PC-9 (cell line): ENCODE data around the gene ZDHHC11. TPM values are rescaled to one million over a fixed set of nuclear protein-coding genes. Genes with fewer than 3 reads are reported as not detected.
"Not testable (repeated sequence)": the region's sequence is repeated elsewhere in the genome, so short reads cannot be mapped to it uniquely, and the experiment has no call there.

Source experiments
- BruUV-seq: library from RNA; stranded (reverse); fragments of 400-500 nt; replicated peaks from 2 replicates; lab custom pipeline; 2021; lab: Mats Ljungman, UMichigan
- CTCF ChIA-PET: fragments of 300-600 bp; sonication (Branson Sonifier 250); formaldehyde crosslinking; loops from one replicate; lab custom pipeline; 2022; ENCODE audit warnings: antibody characterized with exemption; lab: Charles Lee
- POLR2A ChIA-PET: fragments of 300-600 bp; sonication (Branson Sonifier 250); formaldehyde crosslinking; loops from one replicate; lab custom pipeline; 2022; ENCODE audit warnings: antibody characterized with exemption; ENCODE audit not compliant: unreplicated experiment; lab: Charles Lee
- DNase-seq, 2 experiments: peaks; one replicate each; pipeline versions ENCODE4 v3.0.0 to v3.0.0-alpha.2; 2015 to 2022; ENCODE audit warnings: mixed read lengths in 1 of 2
- H2AFZ ChIP-seq: fragments of 200-600 bp; sonication (generic); 2 replicates; pipeline ENCODE4 v1.8.1; 2017; ENCODE audit warnings: antibody characterized with exemption
- H3F3A ChIP-seq: fragments of 200-600 bp; sonication (generic); 2 replicates; pipeline ENCODE4 v1.8.1; 2017; ENCODE audit warnings: antibody characterized with exemption, mild to moderate bottlenecking, low read depth; ENCODE audit not compliant: insufficient read depth
- H3K27ac ChIP-seq: fragments of 200-600 bp; sonication (generic); 2 replicates; pipeline ENCODE4 v1.6.1; 2016; ENCODE audit warnings: mixed run types
- H3K27me3 ChIP-seq: fragments of 200-600 bp; sonication (generic); 2 replicates; pipeline ENCODE4 v1.6.1; 2016; ENCODE audit warnings: low read depth, mixed run types; ENCODE audit not compliant: insufficient read depth
- H3K36me3 ChIP-seq: fragments of 200-600 bp; sonication (generic); 2 replicates; pipeline ENCODE4 v1.6.1; 2016; ENCODE audit warnings: low read depth, mixed run types
- H3K4me1 ChIP-seq: fragments of 200-600 bp; sonication (generic); replicated peaks from 2 replicates; pipeline ENCODE4 v1.6.1; 2016; ENCODE audit warnings: mixed run types; ENCODE audit not compliant: insufficient read depth
- H3K4me2 ChIP-seq: fragments of 200-600 bp; sonication (generic); 2 replicates; pipeline ENCODE4 v1.6.1; 2017; ENCODE audit warnings: mixed run types
- H3K4me3 ChIP-seq: fragments of 200-600 bp; sonication (generic); 2 replicates; pipeline ENCODE4 v1.6.1; 2016; ENCODE audit warnings: mixed run types
- H3K79me2 ChIP-seq: fragments of 200-600 bp; sonication (generic); 2 replicates; pipeline ENCODE4 v1.6.1; 2017; ENCODE audit warnings: low read depth, mixed run types
- H3K9me2 ChIP-seq: fragments of 200-600 bp; sonication (generic); 2 replicates; pipeline ENCODE4 v1.8.1; 2017; ENCODE audit warnings: mild to moderate bottlenecking; ENCODE audit not compliant: insufficient read depth
- H3K9me3 ChIP-seq: fragments of 200-600 bp; sonication (generic); 2 replicates; pipeline ENCODE4 v1.8.1; 2016; ENCODE audit warnings: low read depth; ENCODE audit not compliant: insufficient read depth
- H4K20me1 ChIP-seq: fragments of 200-600 bp; sonication (generic); 2 replicates; pipeline ENCODE4 v1.8.1; 2017; ENCODE audit not compliant: insufficient read depth
- intact Hi-C: fragments of 100-400 bp; cut with micrococcal nuclease; formaldehyde crosslinking; loops from one replicate; pipeline ENCODE4 v1.10.0; 2022; ENCODE audit not compliant: unreplicated experiment
- total RNA-seq: library from RNA; stranded (reverse); gene quantifications from 2 replicates; pipeline ENCODE4 v1.2.3, GENCODE V29; 2021

The ZDHHC11 gene
- total RNA-seq, 1 experiment from 2014 or later = 13.1 TPM

DNA sequence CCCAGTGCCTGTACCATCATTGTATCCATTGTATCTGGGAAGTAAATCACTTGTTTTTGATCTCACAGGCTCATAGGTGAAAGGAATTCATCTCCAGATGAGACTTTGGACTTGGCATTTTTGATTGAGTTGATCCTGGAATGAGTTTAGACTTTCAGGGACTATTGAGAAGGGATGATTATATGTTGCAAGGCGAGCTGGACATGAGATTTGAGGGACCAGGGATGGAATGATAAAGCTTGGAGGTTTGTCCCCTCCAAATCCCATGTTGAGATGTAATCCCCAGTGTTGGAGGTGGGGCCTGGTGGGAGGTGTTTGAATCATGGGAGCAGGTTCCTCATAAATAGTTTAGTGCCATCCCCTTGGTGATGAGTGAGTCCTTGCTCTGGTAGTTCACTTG lies 55.8 kb downstream of the ZDHHC11 start:
- BruUV-seq, H3K9me3 ChIP-seq, H3F3A ChIP-seq, H3K4me2 ChIP-seq, DNase-seq, CTCF ChIA-PET, H3K4me1 ChIP-seq, H3K36me3 ChIP-seq, H3K27ac ChIP-seq, H3K79me2 ChIP-seq, H3K4me3 ChIP-seq, H4K20me1 ChIP-seq, H2AFZ ChIP-seq, POLR2A ChIA-PET, H3K9me2 ChIP-seq: not testable (repeated sequence)
- intact Hi-C loops = loop anchor here (5.0 kb wide), 1 partner anchor 83 kb away; no protein-coding TSS in a partner anchor
- H3K27me3 ChIP-seq = peaks cover 66% of the 10 kb centered on the region

DNA sequence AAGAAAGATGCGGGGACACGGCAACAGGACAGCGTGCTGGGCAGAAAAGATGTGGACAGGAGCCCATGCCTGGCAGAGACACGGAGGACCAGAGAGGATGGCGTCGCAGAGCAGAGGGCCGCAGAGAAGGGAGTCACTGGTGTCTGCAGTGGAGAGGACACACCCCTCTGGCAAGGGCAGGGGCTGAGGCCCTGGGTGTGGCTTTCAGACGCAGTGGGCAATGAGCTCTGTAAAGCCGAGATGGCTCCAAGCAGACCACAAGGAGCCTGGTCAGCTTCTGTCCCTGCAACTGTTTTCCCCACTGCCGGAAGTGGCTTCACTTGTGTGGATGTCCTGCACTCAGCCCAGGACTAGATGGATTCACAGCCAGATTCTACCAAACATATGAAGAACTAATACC lies 62.1 kb downstream of the ZDHHC11 start:
- H3K36me3 ChIP-seq, H3K9me3 ChIP-seq, CTCF ChIA-PET, H3K27ac ChIP-seq, H3K4me3 ChIP-seq, POLR2A ChIA-PET, H3K9me2 ChIP-seq, H3F3A ChIP-seq, BruUV-seq, H3K79me2 ChIP-seq, DNase-seq, H2AFZ ChIP-seq, H3K4me1 ChIP-seq, H3K4me2 ChIP-seq, H4K20me1 ChIP-seq: not testable (repeated sequence)
- intact Hi-C loops = loop anchor here (2.0 kb wide), 1 partner anchor 90 kb away; no protein-coding TSS in a partner anchor
- peaks cover 69% of the 10 kb centered on the region for H3K27me3 ChIP-seq

DNA sequence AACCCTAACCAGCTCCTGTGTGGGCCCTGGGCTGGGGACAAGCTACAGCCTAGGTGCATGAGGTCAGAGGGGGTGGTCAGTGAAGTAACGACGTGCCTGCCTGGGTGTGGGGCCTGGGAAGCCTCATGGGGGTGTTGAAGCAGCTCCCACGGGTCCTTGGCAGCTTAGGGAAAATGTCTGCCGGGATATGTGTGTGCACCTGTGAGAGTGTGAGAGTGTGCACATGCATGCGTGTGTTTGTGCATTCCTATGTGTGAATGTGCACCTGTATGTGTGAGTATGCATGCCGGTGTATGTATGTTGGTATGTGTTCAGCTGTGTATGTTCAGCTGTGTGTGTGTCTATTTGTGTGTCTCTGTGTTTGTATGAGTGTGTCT lies 62.9 kb downstream of the ZDHHC11 start:
- H3K36me3 ChIP-seq, BruUV-seq, H3K79me2 ChIP-seq, DNase-seq, H3K27ac ChIP-seq, H3K4me3 ChIP-seq, H2AFZ ChIP-seq, H3K4me2 ChIP-seq, H3K9me3 ChIP-seq, H3F3A ChIP-seq, POLR2A ChIA-PET, H3K4me1 ChIP-seq, H4K20me1 ChIP-seq, CTCF ChIA-PET, H3K9me2 ChIP-seq: not testable (repeated sequence)
- peaks cover 61% of the 10 kb centered on the region for H3K27me3 ChIP-seq
- intact Hi-C loops = loop anchor here (2.0 kb wide), 1 partner anchor 89 kb away; no protein-coding TSS in a partner anchor

DNA sequence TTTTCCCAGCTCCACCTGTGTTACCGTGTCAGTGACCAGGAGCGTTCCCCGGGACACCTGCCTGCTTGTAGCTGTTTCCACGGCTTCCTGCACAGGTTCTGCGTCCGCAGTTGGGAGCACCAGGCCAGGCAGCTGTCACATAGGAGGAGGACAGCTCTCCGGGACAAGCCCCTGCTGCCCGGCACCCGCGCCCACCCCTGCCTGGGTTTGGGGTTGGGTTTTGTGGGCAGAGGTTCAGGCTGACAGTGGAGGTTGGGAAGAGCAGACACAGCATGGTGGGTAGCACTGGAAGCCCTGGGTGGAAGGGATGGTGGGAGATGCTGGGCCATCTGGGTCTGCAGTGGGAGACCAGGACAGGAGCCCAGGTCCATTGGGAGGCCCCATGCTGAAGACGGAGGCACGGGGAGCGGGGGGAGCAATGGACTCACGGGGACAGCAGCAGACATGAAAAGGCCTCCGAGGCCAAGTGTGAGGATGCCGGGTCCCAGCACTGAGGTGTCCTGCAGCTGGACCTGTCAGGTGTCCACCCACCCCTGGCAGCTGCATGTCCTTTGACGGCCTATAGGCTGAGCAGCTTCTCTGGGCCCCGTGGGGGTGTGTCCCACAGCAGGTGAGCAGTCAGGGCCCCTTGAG lies 63.4 kb downstream of the ZDHHC11 start:
- POLR2A ChIA-PET, H3K27ac ChIP-seq, H4K20me1 ChIP-seq, H3K9me3 ChIP-seq, H3K36me3 ChIP-seq, DNase-seq, CTCF ChIA-PET, H3K4me1 ChIP-seq, H3F3A ChIP-seq, H2AFZ ChIP-seq, intact Hi-C loops, H3K4me2 ChIP-seq, H3K9me2 ChIP-seq, BruUV-seq, H3K79me2 ChIP-seq, H3K4me3 ChIP-seq: not testable (repeated sequence)
- peaks cover 58% of the 10 kb centered on the region for H3K27me3 ChIP-seq

DNA sequence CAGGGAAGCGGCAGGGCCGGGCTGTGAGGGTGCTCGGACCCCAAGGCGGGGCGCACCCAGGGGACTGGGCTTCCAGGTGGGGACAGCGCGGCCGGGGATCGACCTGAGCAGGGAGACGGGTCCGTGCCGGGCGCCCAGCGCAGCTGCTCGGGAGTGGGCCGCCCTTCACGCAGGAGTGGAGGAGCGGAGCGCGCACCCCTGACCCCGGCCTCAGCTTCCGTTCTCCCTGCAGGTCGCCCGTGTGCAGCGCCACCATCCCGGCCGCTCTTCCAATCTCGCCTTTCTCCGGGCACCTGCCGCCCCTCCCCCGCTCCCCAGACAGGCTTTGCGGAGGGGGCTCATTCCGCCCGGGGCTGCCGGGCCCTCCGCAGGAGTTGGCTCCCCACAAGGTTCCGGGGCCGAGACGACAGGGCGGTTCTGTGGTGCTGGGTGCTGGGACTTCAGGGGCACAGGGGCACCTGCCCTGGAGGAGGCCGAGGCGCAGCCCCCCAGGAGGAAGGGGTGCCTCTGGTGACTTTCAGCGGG lies 65.5 kb downstream of the ZDHHC11 start:
- H3K36me3 ChIP-seq, H3K27ac ChIP-seq, DNase-seq, H3K9me3 ChIP-seq, POLR2A ChIA-PET, BruUV-seq, H3K4me1 ChIP-seq, H3K9me2 ChIP-seq, H4K20me1 ChIP-seq, H3F3A ChIP-seq, H3K79me2 ChIP-seq, CTCF ChIA-PET: not testable (repeated sequence)
- Histone ChIP-seq H3K4me2 (peak overlapping the region; percentile 71), H3K4me3 (peak overlapping the region; percentile 68), H2AFZ (peak overlapping the region; percentile 89; the same call in 1 of the 2 replicates), H3K27me3 (peaks cover 46% of the 10 kb centered on the region)
- intact Hi-C loops = loop anchor here (2.0 kb wide), 1 partner anchor 26 kb away; no protein-coding TSS in a partner anchor

DNA sequence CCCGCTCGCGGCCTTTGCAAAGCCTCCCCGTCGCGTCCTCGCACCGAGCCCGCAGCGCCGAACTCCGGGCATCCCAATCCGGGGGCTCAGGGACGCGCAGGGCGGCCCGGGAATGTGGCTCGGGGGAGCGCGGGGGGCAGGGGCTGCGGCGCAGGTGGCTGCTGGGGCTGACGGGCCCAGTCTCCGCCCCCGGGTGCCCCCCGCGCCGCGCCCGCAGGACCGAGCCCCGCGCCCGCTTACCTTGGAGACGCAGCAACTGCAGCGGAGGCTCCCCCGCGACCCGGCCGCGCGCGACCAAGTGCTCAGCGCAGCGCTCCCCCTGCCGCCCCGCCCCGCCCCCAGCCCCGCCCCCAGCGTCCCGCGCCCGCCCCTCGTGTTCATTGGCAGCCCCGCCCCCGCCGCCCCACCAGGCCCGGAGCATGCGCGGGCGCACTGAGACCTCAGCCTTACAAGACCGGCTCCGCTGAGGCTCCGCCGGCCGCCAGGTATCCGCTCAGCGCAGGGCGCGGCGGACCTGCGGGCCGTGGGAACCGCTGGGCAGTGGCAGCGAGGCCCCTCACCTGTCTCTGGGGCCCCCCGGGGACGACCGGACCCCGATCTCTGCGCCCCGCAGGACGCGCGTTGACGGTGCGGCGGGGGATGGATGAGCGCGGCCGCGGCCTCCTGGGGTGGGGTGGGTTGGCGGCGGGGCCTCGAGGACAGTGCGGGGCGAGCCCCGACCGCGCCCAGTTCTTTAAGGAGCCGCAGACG lies 66.2 kb downstream of the ZDHHC11 start, which contains the start of gene ZDHHC11B:
Gene ZDHHC11B (minus strand): TSS at position 302 of the 750 bp plus-strand sequence. CDS start 17,810 bp downstream, outside the sequence.
- H2AFZ ChIP-seq = peak within 1 kb of the TSS; percentile 89
- POLR2A ChIA-PET, H4K20me1 ChIP-seq, BruUV-seq, H3K9me2 ChIP-seq, H3F3A ChIP-seq, CTCF ChIA-PET, H3K79me2 ChIP-seq, H3K4me1 ChIP-seq, H3K36me3 ChIP-seq, H3K9me3 ChIP-seq, H3K27ac ChIP-seq: not testable (repeated sequence)
- intact Hi-C loops = loop anchor here (2.0 kb wide), 1 partner anchor 26 kb away; no protein-coding TSS in a partner anchor
- peaks cover 40% of the 10 kb centered on the region for H3K27me3 ChIP-seq
- peak within 1 kb of the TSS; percentile 71 for H3K4me2 ChIP-seq
- peak; percentile 65 to 97 for DNase-seq
- H3K4me3 ChIP-seq = peak within 1 kb of the TSS; percentile 68
